ENCODE data around the gene PTGS2. TPM values are rescaled to one million over a fixed set of nuclear protein-coding genes. Genes with fewer than 3 reads are reported as not detected.

The PTGS2 gene
- total and polyA plus RNA-seq, 2 of the 8 experiments (the other 6 are each of a cell fraction or from before 2014, with no cell fraction given): 0.29 to 0.35 TPM

DNA sequence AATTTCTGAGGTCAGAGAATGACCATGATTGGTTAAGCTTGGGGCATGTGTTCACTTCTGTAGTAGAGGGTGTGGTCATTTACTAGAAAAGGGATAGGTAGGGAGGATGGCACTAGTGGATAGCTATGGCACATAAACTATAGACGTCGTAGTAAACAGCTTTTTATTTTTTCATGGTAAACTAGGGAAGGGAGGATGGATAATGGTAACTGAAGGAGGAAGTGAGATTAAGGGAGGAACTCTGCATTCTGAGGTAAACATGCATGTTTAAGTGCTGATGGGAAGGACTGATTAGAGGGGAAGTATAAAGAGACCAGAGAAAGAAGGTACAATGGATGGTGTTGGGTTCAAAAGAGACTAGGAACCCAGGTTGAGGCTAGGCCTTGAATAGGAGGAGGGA, 26.9 kb downstream of the PTGS2 start (continued):
- TF ChIP-seq, protein P1, sequence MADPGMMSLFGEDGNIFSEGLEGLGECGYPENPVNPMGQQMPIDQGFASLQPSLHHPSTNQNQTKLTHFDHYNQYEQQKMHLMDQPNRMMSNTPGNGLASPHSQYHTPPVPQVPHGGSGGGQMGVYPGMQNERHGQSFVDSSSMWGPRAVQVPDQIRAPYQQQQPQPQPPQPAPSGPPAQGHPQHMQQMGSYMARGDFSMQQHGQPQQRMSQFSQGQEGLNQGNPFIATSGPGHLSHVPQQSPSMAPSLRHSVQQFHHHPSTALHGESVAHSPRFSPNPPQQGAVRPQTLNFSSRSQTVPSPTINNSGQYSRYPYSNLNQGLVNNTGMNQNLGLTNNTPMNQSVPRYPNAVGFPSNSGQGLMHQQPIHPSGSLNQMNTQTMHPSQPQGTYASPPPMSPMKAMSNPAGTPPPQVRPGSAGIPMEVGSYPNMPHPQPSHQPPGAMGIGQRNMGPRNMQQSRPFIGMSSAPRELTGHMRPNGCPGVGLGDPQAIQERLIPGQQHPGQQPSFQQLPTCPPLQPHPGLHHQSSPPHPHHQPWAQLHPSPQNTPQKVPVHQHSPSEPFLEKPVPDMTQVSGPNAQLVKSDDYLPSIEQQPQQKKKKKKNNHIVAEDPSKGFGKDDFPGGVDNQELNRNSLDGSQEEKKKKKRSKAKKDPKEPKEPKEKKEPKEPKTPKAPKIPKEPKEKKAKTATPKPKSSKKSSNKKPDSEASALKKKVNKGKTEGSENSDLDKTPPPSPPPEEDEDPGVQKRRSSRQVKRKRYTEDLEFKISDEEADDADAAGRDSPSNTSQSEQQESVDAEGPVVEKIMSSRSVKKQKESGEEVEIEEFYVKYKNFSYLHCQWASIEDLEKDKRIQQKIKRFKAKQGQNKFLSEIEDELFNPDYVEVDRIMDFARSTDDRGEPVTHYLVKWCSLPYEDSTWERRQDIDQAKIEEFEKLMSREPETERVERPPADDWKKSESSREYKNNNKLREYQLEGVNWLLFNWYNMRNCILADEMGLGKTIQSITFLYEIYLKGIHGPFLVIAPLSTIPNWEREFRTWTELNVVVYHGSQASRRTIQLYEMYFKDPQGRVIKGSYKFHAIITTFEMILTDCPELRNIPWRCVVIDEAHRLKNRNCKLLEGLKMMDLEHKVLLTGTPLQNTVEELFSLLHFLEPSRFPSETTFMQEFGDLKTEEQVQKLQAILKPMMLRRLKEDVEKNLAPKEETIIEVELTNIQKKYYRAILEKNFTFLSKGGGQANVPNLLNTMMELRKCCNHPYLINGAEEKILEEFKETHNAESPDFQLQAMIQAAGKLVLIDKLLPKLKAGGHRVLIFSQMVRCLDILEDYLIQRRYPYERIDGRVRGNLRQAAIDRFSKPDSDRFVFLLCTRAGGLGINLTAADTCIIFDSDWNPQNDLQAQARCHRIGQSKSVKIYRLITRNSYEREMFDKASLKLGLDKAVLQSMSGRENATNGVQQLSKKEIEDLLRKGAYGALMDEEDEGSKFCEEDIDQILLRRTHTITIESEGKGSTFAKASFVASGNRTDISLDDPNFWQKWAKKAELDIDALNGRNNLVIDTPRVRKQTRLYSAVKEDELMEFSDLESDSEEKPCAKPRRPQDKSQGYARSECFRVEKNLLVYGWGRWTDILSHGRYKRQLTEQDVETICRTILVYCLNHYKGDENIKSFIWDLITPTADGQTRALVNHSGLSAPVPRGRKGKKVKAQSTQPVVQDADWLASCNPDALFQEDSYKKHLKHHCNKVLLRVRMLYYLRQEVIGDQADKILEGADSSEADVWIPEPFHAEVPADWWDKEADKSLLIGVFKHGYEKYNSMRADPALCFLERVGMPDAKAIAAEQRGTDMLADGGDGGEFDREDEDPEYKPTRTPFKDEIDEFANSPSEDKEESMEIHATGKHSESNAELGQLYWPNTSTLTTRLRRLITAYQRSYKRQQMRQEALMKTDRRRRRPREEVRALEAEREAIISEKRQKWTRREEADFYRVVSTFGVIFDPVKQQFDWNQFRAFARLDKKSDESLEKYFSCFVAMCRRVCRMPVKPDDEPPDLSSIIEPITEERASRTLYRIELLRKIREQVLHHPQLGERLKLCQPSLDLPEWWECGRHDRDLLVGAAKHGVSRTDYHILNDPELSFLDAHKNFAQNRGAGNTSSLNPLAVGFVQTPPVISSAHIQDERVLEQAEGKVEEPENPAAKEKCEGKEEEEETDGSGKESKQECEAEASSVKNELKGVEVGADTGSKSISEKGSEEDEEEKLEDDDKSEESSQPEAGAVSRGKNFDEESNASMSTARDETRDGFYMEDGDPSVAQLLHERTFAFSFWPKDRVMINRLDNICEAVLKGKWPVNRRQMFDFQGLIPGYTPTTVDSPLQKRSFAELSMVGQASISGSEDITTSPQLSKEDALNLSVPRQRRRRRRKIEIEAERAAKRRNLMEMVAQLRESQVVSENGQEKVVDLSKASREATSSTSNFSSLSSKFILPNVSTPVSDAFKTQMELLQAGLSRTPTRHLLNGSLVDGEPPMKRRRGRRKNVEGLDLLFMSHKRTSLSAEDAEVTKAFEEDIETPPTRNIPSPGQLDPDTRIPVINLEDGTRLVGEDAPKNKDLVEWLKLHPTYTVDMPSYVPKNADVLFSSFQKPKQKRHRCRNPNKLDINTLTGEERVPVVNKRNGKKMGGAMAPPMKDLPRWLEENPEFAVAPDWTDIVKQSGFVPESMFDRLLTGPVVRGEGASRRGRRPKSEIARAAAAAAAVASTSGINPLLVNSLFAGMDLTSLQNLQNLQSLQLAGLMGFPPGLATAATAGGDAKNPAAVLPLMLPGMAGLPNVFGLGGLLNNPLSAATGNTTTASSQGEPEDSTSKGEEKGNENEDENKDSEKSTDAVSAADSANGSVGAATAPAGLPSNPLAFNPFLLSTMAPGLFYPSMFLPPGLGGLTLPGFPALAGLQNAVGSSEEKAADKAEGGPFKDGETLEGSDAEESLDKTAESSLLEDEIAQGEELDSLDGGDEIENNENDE (IDR thresholded peaks at IDR 0.05; ENCODE audit: insufficient replicate concordance, low read length): no peak
- TF ChIP-seq ZNF274 (IDR thresholded peaks at IDR 0.05; ENCODE audit: borderline replicate concordance, extremely low read depth, low read length) (no peak), CREB1 (IDR thresholded peaks at IDR 0.05) (no peak), TBP (IDR thresholded peaks at IDR 0.05; ENCODE audit: low read depth, low read length) (no peak), SP2 (IDR thresholded peaks at IDR 0.05; ENCODE audit: low read length) (no peak), HDAC6 (IDR thresholded peaks at IDR 0.05; ENCODE audit: low read depth, low read length) (no peak), TAF1 (IDR thresholded peaks at IDR 0.05; ENCODE audit: low read depth, low read length) (no peak), KDM1A (IDR thresholded peaks at IDR 0.05; ENCODE audit: borderline replicate concordance, low read length) (no peak), PHF8 (conservative IDR thresholded peaks at IDR 0.05; ENCODE audit: low read depth, low read length) (no peak), NRF1 (IDR thresholded peaks at IDR 0.05; ENCODE audit: low read depth, low read length) (no peak)
- TF ChIP-seq, protein P2, sequence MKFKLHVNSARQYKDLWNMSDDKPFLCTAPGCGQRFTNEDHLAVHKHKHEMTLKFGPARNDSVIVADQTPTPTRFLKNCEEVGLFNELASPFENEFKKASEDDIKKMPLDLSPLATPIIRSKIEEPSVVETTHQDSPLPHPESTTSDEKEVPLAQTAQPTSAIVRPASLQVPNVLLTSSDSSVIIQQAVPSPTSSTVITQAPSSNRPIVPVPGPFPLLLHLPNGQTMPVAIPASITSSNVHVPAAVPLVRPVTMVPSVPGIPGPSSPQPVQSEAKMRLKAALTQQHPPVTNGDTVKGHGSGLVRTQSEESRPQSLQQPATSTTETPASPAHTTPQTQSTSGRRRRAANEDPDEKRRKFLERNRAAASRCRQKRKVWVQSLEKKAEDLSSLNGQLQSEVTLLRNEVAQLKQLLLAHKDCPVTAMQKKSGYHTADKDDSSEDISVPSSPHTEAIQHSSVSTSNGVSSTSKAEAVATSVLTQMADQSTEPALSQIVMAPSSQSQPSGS (IDR thresholded peaks at IDR 0.05; ENCODE audit: low read length): no peak
